Measurements from ENCODE around the gene KCMF1. TPM values are rescaled to one million over a fixed set of nuclear protein-coding genes. Genes with fewer than 3 reads are reported as not detected.

KCMF1 gene
- total RNA-seq, 1 experiment from 2014 or later, result 97.8 TPM

DNA sequence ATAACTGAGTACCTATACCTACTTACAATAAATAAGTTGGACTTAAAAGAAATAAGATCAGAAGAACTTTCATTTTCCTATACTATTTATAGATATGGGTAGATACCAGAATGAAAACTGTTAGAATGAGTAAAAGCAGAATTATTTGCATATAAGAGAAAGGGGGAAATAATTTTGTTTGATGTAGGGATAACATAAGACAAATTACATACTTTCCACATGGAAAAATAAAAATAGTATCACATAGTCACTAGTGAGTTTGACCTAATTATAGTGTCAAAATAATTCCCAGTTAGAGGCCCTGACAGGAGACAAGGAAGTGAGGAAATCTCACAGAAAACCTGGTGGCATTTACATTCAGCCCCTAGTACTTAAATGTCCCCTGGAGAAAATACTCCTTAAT, 28.6 kb downstream of the KCMF1 start:
- TF ChIP-seq CTCF (conservative IDR thresholded peaks at IDR 0.05) (no peak), EZH2 (IDR thresholded peaks at IDR 0.05; ENCODE audit: low read depth) (no peak)
- ChIA-PET POLR2A (ENCODE audit: unreplicated experiment) (no interaction called here), CTCF (no interaction called here)
- no peak overlapping the region for H2AFZ ChIP-seq
- intact Hi-C loops (cut with micrococcal nuclease; ENCODE audit: unreplicated experiment), result no loop called here
- H3K4me2 ChIP-seq, result no peak overlapping the region
- H3F3A ChIP-seq (ENCODE audit: insufficient read depth, low read depth), result peaks cover 18% of the 10 kb centered on the region; the same call in 1 of the 2 replicates
- H3K9me2 ChIP-seq (ENCODE audit: insufficient read depth), result no peaks in the 10 kb centered on the region
- no peak overlapping the region for H3K27ac ChIP-seq
- no peak for DNase-seq
- no peaks in the 10 kb centered on the region for H3K4me1 ChIP-seq (replicated peaks; ENCODE audit: insufficient read depth)
- H3K27me3 ChIP-seq (ENCODE audit: insufficient read depth, low read depth), result no peaks in the 10 kb centered on the region
- no peak overlapping the region for H3K4me3 ChIP-seq
- peaks cover 97% of the 10 kb centered on the region for H3K79me2 ChIP-seq (ENCODE audit: low read depth)
- H3K9me3 ChIP-seq (ENCODE audit: insufficient read depth, low read depth), result no peaks in the 10 kb centered on the region
- BruUV-seq (replicated peaks), result no TSS peak
- H4K20me1 ChIP-seq (ENCODE audit: insufficient read depth), result peaks cover 64% of the 10 kb centered on the region
- H3K36me3 ChIP-seq (ENCODE audit: low read depth), result no peaks in the 10 kb centered on the region

- peaks cover 47% of the 10 kb centered on the region for H4K20me1 ChIP-seq (ENCODE audit: insufficient read depth)
- no TSS peak for BruUV-seq (replicated peaks)
- no peak overlapping the region for H2AFZ ChIP-seq
- TF ChIP-seq CTCF (conservative IDR thresholded peaks at IDR 0.05) (no peak), EZH2 (IDR thresholded peaks at IDR 0.05; ENCODE audit: low read depth) (no peak)
- peaks cover 95% of the 10 kb centered on the region for H3K79me2 ChIP-seq (ENCODE audit: low read depth)
- no peaks in the 10 kb centered on the region for H3K9me3 ChIP-seq (ENCODE audit: insufficient read depth, low read depth)
- H3K4me3 ChIP-seq, result no peak overlapping the region
- no peaks in the 10 kb centered on the region for H3K36me3 ChIP-seq (ENCODE audit: low read depth)
- ChIA-PET POLR2A (ENCODE audit: unreplicated experiment) (interaction anchor here (0.6 kb wide), 1 partner anchor 22 kb away, joined by 5 read pairs; no protein-coding TSS in a partner anchor), CTCF (interaction anchor here (0.5 to 0.7 kb wide), 2 partner anchors 73 to 348 kb away, joined by 3 to 4 read pairs; no protein-coding TSS in a partner anchor)
- H3K4me1 ChIP-seq (replicated peaks; ENCODE audit: insufficient read depth), result no peaks in the 10 kb centered on the region
- DNase-seq, result no peak
- intact Hi-C loops (cut with micrococcal nuclease; ENCODE audit: unreplicated experiment), result no loop called here
- H3K27ac ChIP-seq, result no peak overlapping the region; the same call in 1 of the 2 replicates
- H3K27me3 ChIP-seq (ENCODE audit: insufficient read depth, low read depth), result no peaks in the 10 kb centered on the region
- no peak overlapping the region for H3K4me2 ChIP-seq
- peaks cover 18% of the 10 kb centered on the region; the same call in 1 of the 2 replicates for H3F3A ChIP-seq (ENCODE audit: insufficient read depth, low read depth)
- no peaks in the 10 kb centered on the region for H3K9me2 ChIP-seq (ENCODE audit: insufficient read depth)
Observed at GRCh38 chr2:85001595-85001994, 30.6 kb downstream of the KCMF1 start.

- Histone ChIP-seq H3F3A (ENCODE audit: insufficient read depth, low read depth) (peaks cover 20% of the 10 kb centered on the region; the same call in 1 of the 2 replicates), H2AFZ (no peak overlapping the region), H3K9me3 (ENCODE audit: insufficient read depth, low read depth) (no peaks in the 10 kb centered on the region), H3K4me1 (replicated peaks; ENCODE audit: insufficient read depth) (no peaks in the 10 kb centered on the region), H3K27ac (no peak overlapping the region), H3K4me2 (no peak overlapping the region), H3K27me3 (ENCODE audit: insufficient read depth, low read depth) (no peaks in the 10 kb centered on the region), H3K4me3 (no peak overlapping the region), H4K20me1 (ENCODE audit: insufficient read depth) (peaks cover 38% of the 10 kb centered on the region), H3K9me2 (ENCODE audit: insufficient read depth) (no peaks in the 10 kb centered on the region), H3K36me3 (ENCODE audit: low read depth) (0 out of 2 replicates have a peak, but pooled peaks cover 5% of the 10 kb centered on the region), H3K79me2 (ENCODE audit: low read depth) (peaks cover 95% of the 10 kb centered on the region)
- no TSS peak for BruUV-seq (replicated peaks)
- TF ChIP-seq CTCF (conservative IDR thresholded peaks at IDR 0.05), result no peak
- no peak for TF ChIP-seq EZH2 (IDR thresholded peaks at IDR 0.05; ENCODE audit: low read depth)
- DNase-seq, result no peak
- POLR2A ChIA-PET (ENCODE audit: unreplicated experiment), result no interaction called here
- intact Hi-C loops (cut with micrococcal nuclease; ENCODE audit: unreplicated experiment), result no loop called here
- CTCF ChIA-PET, result interaction anchor here (0.5 to 0.7 kb wide), 2 partner anchors 57 to 347 kb away, joined by 3 read pairs; no protein-coding TSS in a partner anchor
Observed at GRCh38 chr2:85002534-85002933, 31.6 kb downstream of the KCMF1 start.
